Measurements from ENCODE around the gene NACC2. TPM values are rescaled to one million over a fixed set of nuclear protein-coding genes. Genes with fewer than 3 reads are reported as not detected.

NACC2 gene
- total and polyA plus RNA-seq, 9 of the 15 experiments (the other 6 are each of a cell fraction or from before 2014, with no cell fraction given), result 0.70 to 25.1 (median 5.6) TPM

DNA sequence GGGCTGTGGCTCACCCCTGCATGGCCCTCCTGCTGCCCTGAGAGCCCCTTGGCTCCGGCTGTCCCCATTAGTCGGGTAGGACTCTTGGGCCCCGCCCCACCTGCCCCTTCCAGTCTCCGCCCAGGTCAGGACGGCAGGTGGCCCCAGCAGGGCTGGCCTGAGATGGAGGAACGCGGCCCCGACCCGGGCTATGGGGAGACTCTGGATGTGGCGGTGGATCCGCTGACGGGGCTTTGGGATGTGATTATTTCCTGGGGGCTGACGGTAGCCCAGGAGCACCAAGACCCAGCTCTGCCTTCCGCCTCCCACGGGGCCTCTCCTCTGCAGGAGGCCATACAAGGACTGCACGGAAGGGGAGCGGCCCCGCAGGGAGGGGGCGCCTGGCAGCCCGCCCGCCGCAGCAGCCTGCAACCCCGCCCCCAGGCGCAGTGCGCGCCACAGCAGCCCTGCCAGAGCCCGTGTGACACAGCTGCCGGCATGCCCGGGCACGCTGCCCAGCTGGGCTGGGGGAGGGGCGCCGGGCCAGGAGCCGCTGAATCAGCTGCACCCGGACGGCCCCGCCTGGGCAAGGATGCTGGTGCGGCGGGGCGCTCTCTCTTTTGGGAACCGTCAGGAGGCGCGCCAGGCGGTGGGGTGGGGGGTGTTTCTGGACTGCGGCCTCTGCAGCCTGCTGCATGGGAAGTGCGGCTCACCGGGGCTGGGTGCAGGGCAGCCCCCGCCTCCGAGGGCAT is 14.4 kb upstream of the NACC2 start:
- WGBS (ENCODE audit: insufficient coverage, low coverage, missing lambda C conversion rate), result 4% methylated on average over 36 of the region's 48 CpGs
- in situ Hi-C loops (cut with MboI), result loop anchor here (5.0 kb wide), 1 partner anchor 127 kb away; no protein-coding TSS in a partner anchor
- ChIA-PET CTCF (ENCODE audit: low intra/inter-chr PET ratio) (interaction anchor here (0.5 kb wide), 1 partner anchor 676 kb away, joined by 8 read pairs; no protein-coding TSS in a partner anchor), POLR2A (interaction anchor here (0.7 to 3.0 kb wide), 4 partner anchors 12 to 340 kb away, joined by 3 to 9 read pairs (median 6); no protein-coding TSS in a partner anchor)
- Histone ChIP-seq H3K4me1 (replicated peaks in 1 of 2; ENCODE audit: control insufficient read depth in 2 of 2, insufficient read depth in 2 of 2, low read length in 2 of 2) (peaks cover 48 to 80% of the 10 kb centered on the region in 2 experiments), H3K9me1 (ENCODE audit: control insufficient read depth, insufficient read depth, low read length) (no peaks in the 10 kb centered on the region), H3K9me3 (replicated peaks; ENCODE audit: control insufficient read depth, insufficient read depth, low read depth, low read length) (no peaks in the 10 kb centered on the region), H3K4me2 (ENCODE audit: insufficient read depth, low read length) (peak overlapping the region; percentile 61), H3K9ac (ENCODE audit: insufficient read depth in 1 of 2, low read depth in 2 of 2, low read length in 2 of 2) (peak overlapping the region; percentile 45 to 79), H3K36me3 (ENCODE audit: control insufficient read depth, insufficient read depth, low read length) (no peaks in the 10 kb centered on the region), H2AFZ (ENCODE audit: low read depth, low read length) (peak overlapping the region; percentile 93), H3K4me3 (peak overlapping the region; percentile 36), H3K27me3 (ENCODE audit: control insufficient read depth in 2 of 2, insufficient read depth in 2 of 2, low read length in 2 of 2) (no peaks in the 10 kb centered on the region), H4K20me1 (replicated peaks; ENCODE audit: control insufficient read depth, insufficient read depth, low read length) (no peaks in the 10 kb centered on the region), H3K27ac (ENCODE audit: extremely low read depth, low read depth, low read length) (peak overlapping the region; percentile 79), H3K79me2 (ENCODE audit: control insufficient read depth, insufficient read depth, low read length) (no peaks in the 10 kb centered on the region; the same call in 2 of the 3 replicates)
- FAIRE-seq (peak; percentile 65), ATAC-seq (peak; percentile 82), DNase-seq (ENCODE audit: extremely low read depth in 1 of 4, low spot score in 3 of 4) (peak; percentile 76 to 87 (median 82))
- intact Hi-C loops (cut with micrococcal nuclease), result loop anchor here (2.0 kb wide), 1 partner anchor 15 kb away; the partner anchor contains the start of gene NACC2
- BruUV-seq (replicated peaks), result no TSS peak
- TF ChIP-seq, protein P1, sequence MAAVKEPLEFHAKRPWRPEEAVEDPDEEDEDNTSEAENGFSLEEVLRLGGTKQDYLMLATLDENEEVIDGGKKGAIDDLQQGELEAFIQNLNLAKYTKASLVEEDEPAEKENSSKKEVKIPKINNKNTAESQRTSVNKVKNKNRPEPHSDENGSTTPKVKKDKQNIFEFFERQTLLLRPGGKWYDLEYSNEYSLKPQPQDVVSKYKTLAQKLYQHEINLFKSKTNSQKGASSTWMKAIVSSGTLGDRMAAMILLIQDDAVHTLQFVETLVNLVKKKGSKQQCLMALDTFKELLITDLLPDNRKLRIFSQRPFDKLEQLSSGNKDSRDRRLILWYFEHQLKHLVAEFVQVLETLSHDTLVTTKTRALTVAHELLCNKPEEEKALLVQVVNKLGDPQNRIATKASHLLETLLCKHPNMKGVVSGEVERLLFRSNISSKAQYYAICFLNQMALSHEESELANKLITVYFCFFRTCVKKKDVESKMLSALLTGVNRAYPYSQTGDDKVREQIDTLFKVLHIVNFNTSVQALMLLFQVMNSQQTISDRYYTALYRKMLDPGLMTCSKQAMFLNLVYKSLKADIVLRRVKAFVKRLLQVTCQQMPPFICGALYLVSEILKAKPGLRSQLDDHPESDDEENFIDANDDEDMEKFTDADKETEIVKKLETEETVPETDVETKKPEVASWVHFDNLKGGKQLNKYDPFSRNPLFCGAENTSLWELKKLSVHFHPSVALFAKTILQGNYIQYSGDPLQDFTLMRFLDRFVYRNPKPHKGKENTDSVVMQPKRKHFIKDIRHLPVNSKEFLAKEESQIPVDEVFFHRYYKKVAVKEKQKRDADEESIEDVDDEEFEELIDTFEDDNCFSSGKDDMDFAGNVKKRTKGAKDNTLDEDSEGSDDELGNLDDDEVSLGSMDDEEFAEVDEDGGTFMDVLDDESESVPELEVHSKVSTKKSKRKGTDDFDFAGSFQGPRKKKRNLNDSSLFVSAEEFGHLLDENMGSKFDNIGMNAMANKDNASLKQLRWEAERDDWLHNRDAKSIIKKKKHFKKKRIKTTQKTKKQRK (IDR thresholded peaks at IDR 0.05; ENCODE audit: borderline replicate concordance, low read depth, low read length), result no peak
- TF ChIP-seq KLF1 (tag; IDR thresholded peaks at IDR 0.05) (peak; percentile 80), NFIC (IDR thresholded peaks at IDR 0.05) (peak; percentile 93), ATF7 (IDR thresholded peaks at IDR 0.05) (peak; percentile 51; the same call in 1 of the 2 replicates), HNRNPLL (IDR thresholded peaks at IDR 0.05; ENCODE audit: low read depth, low read length, poor library complexity, severe bottlenecking) (no peak), MAZ (CRISPR knock-in tag; conservative IDR thresholded peaks at IDR 0.05 in 1 of 2, IDR thresholded peaks at IDR 0.05 in 1 of 2) (peak; percentile 80 to 94), NFRKB (IDR thresholded peaks at IDR 0.05; ENCODE audit: low read depth) (no peak; the same call in 1 of the 2 replicates), POLR2G (IDR thresholded peaks at IDR 0.05; ENCODE audit: low read depth, low read length) (peak; percentile 75), RBFOX2 (IDR thresholded peaks at IDR 0.05; ENCODE audit: low read depth, low read length) (peak; percentile 78), CBFA2T3 (IDR thresholded peaks at IDR 0.05) (peak; percentile 36; the same call in 1 of the 2 replicates), MAFG (tag; conservative IDR thresholded peaks at IDR 0.05) (no peak), MTA3 (IDR thresholded peaks at IDR 0.05; ENCODE audit: borderline replicate concordance) (peak; percentile 71; the same call in 1 of the 2 replicates), ELF1 (tag; IDR thresholded peaks at IDR 0.05) (peak; percentile 46; the same call in 1 of the 2 replicates), TAF7 (tag; IDR thresholded peaks at IDR 0.05) (no peak), ZC3H4 (CRISPR knock-in tag; IDR thresholded peaks at IDR 0.05; ENCODE audit: borderline replicate concordance) (no peak), HDAC1 (IDR thresholded peaks at IDR 0.05) (peak in 1 of 2 experiments; percentile 36; a peak in 1 of 4 replicates)
- TF ChIP-seq, protein P2, sequence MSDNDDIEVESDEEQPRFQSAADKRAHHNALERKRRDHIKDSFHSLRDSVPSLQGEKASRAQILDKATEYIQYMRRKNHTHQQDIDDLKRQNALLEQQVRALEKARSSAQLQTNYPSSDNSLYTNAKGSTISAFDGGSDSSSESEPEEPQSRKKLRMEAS (CRISPR knock-in tag; IDR thresholded peaks at IDR 0.05), result peak; percentile 62

All from K562 (cell line).